Heart left ventricle (tissue), 13 donors: ENCODE results near the gene HPSE2.

Source experiments
- POLR2A ChIP-seq, 2 donors: fragments of 450-650 bp; IDR thresholded peaks; one replicate each; pipeline ENCODE4 v1.6.1; 2017; ENCODE audit warnings: antibody characterized with exemption in 2 of 2, mild to moderate bottlenecking in 2 of 2, moderate library complexity in 2 of 2
- TF ChIP-seq, protein P1 (sequence below), 12 donors: fragments of 200-600 bp; sonication (generic) in 4 of 12; IDR thresholded peaks; one replicate each; pipeline versions ENCODE4 v1.5.0 to v1.8.0; 2018 to 2022; ENCODE audit warnings: antibody characterized with exemption in 12 of 12, mild to moderate bottlenecking in 5 of 12
- donor health status: ischemic (EF 13 %, LVEDD 7.1; RV severe dilation, severe dysfunction).
- donor health status: DM: no; HTN: yes; CAD: no.
- donor health status: DM: no; HTN: no; CAD: no.
- donor health status: ischemic (EF 25% LVEDD 6.9; RV normal size, moderate dysfunction).
- donor health status: ischemic (EF 25% LVEDD 5.7; RV mildly dilated, moderate dysfunction).
- donor health status: ischemic (EF 35%, LVEDD 5.7; RV mildly dilated, moderate dysfunction).
- donor health status: nonischemic (EF 11% LVEDD 7.7; RV severe dilation, severe dysfunction).
- donor health status: DM: yes; HTN: yes; CAD: no.
- donor health status: PGD.
- donor health status: ischemic (EF 29% LVEDD 5.4; RV normal size, mild dysfunction).
- donor health status: nonischemic (EF 23%, LVEDD 6.1; RV moderate dilation, normal function).

DNA sequence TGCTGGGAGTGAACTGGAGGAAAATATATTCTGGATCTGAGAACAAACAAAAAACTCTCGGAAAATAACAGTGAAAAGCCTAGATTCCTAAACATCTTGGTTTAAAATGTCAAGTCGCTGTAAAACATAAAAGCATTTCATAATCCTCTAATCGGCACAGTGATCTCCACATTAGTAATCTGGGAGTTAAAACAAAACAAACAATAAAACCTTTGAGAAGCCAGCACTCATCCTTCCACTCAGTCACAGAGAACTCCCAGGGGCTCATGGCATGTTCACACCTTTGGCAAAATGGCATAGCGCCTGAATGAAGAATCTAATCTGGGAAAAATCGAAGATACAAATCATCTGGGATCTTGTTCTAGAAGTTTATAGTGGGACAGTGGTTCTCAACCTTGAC is 764.8 kb downstream of the HPSE2 start:
- no peak for TF ChIP-seq POLR2A (IDR thresholded peaks at IDR 0.05)
- TF ChIP-seq, protein P1, sequence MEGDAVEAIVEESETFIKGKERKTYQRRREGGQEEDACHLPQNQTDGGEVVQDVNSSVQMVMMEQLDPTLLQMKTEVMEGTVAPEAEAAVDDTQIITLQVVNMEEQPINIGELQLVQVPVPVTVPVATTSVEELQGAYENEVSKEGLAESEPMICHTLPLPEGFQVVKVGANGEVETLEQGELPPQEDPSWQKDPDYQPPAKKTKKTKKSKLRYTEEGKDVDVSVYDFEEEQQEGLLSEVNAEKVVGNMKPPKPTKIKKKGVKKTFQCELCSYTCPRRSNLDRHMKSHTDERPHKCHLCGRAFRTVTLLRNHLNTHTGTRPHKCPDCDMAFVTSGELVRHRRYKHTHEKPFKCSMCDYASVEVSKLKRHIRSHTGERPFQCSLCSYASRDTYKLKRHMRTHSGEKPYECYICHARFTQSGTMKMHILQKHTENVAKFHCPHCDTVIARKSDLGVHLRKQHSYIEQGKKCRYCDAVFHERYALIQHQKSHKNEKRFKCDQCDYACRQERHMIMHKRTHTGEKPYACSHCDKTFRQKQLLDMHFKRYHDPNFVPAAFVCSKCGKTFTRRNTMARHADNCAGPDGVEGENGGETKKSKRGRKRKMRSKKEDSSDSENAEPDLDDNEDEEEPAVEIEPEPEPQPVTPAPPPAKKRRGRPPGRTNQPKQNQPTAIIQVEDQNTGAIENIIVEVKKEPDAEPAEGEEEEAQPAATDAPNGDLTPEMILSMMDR (IDR thresholded peaks at IDR 0.05), result no peak
